Endothelial cell of hepatic sinusoid (primary cell): Measurements from ENCODE around the gene ZBTB6.

Source experiments
- in situ Hi-C: cut with HindIII; loops from 2 replicates; pipeline ENCODE4 v1.10.0; 2017; ENCODE audit warnings: low sequenced_read_pairs

ZBTB6 gene, protein sequence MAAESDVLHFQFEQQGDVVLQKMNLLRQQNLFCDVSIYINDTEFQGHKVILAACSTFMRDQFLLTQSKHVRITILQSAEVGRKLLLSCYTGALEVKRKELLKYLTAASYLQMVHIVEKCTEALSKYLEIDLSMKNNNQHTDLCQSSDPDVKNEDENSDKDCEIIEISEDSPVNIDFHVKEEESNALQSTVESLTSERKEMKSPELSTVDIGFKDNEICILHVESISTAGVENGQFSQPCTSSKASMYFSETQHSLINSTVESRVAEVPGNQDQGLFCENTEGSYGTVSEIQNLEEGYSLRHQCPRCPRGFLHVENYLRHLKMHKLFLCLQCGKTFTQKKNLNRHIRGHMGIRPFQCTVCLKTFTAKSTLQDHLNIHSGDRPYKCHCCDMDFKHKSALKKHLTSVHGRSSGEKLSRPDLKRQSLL

DNA sequence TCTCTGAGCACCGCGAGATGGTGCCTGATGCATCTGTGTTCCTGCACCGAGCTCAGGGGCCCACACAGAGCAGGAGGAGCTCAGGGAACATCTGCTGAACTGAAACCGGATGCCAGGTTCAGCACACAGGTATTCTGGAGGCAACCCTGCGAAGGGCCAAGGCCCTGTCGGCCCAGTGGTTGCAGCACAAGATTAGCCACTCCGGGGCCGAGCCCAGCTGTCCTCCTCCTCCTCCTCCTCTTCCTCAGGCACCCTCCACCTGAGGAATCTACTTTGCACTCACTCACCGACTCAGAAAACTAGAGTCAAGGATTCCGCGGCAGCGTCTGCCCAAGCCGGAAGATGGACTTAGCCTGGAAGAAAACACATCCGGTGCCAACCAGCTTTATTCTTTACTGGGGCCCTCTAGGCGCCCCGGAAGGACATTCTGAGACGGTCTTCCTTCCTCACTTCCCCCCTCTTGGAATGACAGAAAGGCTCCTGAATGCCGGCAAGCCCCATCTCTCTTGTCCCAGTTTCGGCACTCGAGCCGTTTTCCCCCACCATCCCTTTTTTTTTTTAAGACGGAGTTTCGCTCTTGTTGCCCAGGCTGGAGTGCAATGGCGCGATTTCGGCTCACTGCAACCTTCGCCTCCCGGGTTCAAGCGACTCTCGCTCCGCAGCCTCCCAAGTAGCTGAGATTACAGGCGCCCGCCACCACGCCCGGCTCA is at the start of gene ZBTB6:
ZBTB6 (minus strand) TSS at position 360 of the 710 bp plus-strand sequence. CDS start 1,251 bp downstream, outside the sequence.
- in situ Hi-C loops, result no loop called here

DNA sequence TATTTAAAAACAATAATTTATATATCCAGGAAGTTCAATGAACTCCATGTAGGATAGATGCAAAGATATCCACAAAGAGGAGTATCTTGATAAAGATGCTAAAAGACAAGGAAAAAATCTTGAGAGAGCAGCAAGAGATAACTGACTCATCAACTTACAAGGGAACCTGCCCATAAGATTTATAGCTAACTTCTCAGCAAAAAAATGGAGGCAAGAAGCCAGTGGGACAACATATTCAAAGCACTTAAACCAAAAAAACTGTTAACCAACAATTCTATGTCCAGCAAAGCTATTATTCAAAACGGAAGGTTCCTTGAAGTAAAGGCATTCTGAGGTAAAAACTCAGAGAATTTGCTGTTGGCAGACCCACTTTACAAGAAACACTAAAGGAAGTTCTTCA is 48.0 kb upstream of the ZBTB6 start:
- in situ Hi-C loops, result no loop called here

DNA sequence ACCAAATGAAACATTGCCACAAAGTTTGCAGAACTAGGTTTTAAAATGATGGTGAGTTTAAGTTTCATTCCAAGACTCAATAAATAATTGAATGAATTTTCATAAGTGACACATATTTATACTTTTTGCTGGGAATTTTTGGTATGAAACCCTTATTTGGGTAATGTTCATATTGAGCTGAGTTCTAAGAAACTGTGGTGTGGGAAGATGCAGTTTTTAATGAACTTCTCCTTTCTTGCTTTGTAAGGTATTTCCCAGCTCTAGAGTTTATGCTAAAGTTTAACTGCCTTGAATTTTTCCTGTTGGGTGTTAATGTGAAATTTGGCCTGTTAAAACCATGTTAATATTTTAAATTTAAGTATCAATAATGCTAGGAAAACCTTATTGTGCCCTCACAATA is 42.8 kb upstream of the ZBTB6 start:
- in situ Hi-C loops, result no loop called here

DNA sequence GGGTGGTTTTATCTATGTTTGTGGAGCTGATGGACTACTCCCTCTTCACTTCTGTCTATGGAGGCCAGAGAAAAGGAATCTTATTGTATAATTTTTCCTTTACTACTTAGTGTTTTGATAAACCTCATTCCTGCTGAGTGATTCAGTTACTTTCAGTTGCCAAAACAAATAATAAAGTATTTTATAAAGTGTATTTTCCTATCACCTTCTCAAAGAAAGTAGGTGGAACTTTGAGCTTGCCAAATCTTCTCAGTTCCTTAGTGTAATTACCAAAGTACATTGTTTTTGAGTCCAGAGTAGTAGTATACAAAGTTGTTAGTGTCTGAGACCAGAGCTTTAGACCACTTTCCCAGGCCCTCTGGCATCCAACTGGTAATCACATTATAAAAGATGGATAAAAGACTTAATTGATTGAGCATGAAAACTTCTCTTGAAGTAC is 41.1 kb upstream of the ZBTB6 start:
- in situ Hi-C loops, result no loop called here

DNA sequence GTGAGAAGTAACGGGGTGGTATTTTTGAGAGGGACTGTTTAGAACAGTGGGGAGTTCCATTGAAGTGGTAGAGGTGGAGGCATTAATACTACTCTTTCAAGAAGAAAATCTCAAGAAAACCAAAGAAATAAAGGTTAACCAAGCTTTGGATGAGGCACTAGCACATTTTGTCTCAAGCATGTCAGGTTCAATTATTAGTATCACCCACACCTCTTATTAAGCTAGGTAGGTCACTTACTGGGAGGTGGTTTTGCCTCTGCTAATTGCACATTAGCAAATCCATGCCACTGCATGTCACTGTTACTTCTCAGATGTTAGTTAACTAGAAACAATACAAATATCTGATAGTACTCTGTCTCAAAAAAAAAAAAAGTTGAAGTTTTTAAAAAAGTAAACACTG is 37.9 kb upstream of the ZBTB6 start:
- in situ Hi-C loops, result no loop called here

DNA sequence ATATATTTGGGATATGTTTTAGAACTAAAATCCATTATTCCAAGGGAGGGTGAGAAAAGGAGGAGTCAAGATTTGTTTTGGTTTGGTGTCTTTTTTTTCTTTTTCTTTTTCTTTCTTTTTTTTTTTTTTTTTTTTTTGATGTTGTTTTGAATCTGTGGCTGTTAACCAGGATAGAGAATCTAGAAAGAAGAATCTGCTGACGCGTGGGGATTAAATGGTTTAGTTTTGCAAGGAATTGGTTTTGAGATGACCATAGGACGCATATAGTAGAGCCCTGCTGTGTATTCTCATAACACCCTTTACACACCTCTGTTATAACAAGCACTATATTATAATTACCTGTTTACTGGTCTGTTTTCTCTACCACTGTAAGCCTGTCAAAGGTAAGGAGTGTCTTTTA is 37.1 kb upstream of the ZBTB6 start:
- in situ Hi-C loops, result no loop called here

DNA sequence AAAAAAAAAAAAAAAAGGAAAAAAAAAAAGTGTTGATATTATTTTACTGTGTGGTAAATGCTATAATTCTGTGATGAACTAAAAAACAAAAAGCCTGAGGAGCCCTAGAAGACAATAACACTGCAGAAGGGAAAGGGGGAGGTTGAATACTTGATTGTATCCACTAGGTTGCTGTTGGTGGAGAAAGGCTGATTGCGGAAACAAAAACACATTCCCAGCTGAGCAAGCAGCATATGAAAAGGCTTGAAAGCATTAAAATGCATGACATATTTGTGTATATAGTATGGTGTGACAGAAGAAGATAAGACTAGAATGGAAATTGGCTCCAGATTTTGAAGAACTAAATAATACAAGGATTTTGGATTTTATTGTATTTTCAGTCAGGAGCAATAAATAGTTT is 36.6 kb upstream of the ZBTB6 start:
- in situ Hi-C loops, result no loop called here

DNA sequence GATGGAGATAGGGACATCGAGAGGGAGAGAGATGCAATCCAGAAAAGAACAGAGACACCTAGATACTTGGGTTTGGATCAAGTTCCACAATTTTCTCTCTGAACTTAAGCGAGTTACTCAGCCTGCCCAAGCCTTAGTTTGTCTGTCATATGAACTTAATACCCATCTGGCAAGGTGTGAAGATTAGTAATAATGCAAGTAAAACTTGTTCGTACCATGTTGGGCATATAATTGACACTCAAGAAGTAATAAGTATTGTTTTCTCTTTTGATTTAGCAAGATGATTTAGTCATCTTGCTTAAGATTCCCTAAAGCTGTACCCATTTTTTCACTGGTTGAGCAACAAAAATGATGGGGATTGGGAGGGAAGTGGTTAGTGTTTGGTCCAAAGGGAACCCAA is 35.2 kb upstream of the ZBTB6 start:
- in situ Hi-C loops, result no loop called here

DNA sequence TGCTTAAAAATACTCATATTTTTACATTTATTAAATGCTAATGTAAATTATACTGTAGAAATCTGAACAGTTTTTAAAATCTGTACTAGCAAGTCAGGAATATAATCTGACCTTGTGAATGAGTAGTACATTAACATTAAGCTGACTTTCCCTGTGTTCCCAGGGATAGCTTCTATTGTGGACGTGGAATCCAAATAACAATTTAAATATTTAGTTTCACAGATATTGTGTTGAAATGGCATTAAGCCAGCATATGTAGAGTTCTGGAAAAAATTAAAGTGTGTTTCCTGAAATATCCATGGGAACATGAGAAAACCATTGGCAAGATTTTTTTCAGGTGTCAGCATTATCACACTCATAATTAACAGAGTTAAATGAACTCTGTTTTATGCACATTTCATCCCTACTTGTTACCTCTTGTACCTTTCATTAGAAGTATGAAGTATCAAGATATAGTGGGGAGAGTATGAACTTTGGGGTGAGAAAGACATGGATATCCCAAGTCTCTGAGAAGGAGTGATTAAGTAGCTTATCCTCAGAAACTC is 33.4 kb upstream of the ZBTB6 start:
- in situ Hi-C loops, result no loop called here

DNA sequence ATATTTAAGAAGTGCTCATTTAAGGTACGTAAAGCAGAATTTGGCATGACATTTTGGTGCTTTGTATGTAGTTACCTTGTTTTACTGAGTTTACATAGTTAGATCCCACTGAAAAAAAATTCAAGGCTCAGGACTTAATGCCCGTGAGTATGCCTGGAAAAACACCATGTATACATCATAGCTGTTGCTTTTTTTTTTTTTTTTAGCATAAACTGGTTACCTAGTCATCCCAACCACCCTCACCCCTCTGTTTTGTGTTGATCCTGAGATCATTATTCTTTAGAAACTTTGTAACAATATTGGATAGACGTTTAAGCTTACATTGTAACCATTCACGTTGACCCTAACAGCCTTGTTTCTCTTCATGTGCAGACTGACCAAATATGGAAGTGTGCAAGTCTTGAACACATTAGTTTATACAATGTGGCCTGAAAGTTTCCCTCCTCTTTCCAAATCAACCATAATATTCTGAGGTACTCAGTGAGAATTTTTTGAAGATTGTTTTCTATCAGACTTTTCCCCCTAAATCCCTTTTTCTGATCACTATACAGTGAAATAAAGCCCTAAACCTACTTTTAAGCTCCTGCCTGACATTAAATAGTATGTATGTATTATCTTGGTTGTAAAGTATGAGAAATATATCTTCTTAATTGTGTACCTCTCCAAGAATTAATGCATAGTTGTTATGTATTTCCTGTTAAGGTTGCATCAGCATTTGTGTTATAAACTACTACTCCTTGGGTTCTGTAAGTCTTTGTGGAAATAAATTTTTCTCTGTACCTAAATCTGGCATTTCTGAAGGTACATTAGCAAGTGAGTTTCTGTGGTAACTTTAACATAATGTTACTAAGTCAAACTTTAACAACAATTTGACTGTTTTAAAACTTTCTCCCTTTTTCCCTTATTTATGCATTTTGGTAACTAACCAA is 32.1 kb upstream of the ZBTB6 start:
- in situ Hi-C loops, result no loop called here

DNA sequence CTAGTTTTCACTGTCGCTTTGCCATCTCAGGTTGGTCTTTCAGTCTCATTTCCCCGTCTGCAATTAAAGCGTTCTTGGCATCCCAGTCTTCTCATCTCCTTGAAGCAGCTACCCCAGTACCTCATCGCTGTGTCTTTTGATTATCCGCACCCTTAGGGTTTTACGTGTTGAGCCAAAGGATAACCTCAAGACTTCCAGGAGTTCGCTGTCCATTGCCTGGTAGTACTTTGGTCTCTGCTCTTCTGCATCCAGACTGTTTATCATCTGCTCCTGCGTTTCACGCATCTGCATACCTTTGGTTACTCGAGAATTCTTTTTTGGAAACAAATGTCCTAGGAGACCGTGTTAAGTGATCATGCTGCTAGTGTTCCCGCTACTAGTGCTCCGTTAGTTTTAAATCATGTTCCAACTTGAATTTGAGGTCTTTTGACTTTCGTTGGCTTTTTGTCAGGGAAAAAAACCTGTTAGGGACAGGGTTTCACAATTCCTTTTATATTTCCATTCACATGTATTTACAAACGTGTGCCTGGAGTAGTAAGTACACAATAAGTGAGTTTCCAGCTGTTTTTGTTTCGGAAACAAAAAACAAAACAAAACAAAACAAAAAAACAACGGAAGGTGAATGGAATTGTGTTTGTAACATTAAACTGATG is 28.6 kb upstream of the ZBTB6 start:
- in situ Hi-C loops, result no loop called here

DNA sequence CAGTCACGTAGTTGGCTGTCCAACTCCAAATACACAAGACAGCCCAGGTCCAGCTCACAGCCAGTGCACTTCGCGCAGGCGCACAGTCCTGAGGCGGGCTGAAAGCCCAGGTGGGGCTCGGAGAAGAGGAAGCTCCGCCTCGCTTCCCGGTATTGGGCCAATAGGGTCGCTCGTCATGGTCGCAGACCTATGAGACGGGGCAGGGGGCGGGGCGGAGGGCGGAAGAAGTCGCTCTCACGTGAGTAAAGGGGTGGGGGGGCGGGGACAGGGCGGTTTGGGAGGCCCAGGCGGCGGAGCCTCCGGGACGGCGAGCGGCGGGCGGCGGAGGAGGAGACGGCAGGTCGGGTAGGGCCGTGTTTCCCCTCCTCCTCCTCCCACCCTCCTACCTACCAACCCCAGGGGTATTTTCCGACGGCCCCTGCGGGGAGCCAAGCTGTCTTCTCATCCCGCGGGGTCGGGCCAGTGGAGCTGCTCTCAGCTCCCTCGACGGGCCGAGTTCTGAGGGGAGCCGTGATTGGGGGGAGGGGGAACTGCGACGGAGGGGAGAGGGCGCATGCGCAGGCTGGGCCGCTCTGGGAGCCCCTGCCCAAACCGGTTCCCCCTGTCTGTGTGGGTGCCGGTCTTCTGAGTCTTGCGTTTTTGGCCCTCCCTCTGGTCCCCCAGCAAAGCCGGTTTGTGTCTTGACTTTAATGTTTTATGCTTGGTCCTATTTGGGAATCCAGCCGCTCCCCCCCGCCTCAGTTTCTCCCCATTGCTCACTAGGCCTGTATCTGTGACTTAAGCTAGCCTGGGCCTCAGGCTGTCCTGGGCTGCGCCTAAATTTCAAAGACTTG is 27.8 kb upstream of the ZBTB6 start, which contains the start of gene RABGAP1:
RABGAP1 (plus strand) TSS at position 272 of the 833 bp plus-strand sequence. CDS start 16,040 bp downstream, outside the sequence.
- in situ Hi-C loops, result no loop called here

DNA sequence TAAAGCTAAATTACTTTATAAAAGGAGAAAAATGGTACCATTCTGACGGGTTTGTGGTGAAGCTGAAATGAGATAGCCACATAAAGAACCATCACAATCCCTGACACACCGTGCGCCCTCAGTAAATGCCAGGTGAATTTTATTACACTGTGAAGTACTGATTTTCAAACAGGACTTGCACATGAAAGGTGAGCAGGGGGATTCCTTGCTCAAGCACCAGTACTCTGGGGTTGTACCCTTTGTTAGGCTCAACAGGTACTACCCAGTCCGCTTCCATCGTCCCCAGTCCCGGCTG is 27.3 kb upstream of the ZBTB6 start:
- in situ Hi-C loops, result no loop called here

DNA sequence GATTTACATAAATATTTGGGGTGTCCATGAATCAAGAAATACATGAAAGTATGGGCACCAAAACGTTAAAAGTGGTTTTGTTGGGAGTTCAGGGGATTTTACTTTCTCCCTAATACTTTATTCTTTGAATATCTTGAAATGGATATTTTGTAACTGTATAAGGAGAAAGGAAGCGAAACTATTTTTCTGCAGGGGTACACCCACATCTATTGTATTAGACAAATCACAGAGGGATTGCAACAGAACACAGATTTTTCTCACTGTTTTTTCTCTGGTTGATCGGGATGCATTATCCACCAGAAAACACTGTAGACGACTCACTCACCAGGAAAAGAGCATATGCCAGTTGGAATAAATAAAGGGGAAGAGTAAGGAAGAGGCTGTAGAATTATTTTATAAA is 26.5 kb upstream of the ZBTB6 start:
- in situ Hi-C loops, result no loop called here

DNA sequence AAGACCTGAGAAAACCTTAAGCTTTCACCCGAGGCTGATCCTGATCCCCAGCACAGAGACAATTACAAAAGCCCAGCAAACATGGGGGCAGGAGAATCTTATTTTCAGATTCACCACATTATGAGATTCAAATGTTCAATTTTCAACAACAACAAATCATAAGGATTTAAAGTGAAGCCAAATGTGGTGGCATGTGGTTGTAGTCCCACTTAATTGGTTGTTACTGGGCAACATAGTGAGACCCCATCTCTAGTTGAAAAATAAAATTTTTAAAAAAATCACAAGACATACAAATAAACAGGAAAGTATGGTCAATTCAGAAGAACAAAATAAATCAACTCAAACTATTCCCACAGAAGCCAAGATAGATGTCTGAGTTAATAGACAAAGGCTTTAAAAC is 23.8 kb upstream of the ZBTB6 start:
- in situ Hi-C loops, result no loop called here

DNA sequence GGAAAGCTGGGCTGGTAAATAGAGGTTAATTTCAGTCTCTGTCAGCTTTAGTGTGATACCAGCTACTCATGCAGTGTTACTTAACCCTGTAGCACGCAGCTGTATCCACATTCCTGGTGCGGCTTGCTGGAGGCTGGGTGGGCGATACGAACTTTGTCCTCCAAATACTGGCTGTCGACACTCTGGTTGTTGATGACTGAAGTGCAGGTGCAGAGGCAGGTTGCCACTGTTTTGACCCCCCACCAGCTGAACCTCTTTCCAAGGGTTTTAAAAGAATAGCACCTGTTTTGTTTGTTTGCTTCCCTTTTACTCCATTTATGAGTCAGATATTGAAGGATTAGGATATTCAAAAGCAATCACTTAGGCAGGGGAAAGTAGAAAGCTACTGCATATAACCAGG is 23.3 kb upstream of the ZBTB6 start:
- in situ Hi-C loops, result no loop called here

DNA sequence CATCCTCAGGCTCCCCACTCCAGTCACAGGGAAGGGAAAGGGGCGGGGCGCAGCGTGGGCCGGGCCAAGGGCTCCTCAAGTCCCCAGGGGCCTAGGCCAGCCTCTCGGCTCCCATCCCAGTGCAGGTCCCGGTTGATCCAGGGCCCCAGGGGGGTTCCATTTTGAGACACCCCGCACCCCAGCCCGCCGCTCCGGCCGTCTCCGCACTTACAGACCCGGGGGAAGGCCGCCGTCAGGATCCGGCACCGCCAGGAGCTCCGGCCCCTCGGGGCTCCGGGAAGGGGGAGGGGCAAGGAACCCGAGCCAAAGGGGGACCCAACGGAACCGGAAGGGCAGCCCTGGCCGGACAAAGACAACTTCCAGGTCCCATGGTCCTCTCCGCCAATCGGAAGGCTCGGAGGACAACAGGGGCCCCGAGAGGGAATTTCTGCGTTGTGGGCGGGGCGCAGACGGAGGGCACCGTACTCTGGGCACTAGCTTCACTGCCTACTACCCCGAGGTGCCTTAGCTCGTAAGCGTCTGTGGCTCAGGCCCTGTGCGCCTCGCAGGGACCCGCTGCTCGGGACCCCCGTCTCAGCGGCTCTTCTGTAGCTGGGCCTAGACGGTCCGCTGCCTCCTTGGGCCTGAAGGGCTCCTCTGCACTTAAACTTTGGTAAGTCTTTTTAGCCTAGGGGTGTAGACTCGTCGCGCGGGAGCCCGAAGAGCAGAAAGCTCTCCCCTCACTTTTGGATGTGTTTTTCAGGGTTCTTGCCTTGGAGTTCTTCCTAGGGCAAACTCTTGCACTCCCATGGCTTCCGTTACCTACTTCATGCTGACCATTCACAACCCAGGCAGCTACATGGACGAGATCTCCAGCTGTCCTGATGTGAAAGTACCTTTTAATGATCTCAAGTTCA is 18.4 kb upstream of the ZBTB6 start, which contains the start of gene ZBTB26:
ZBTB26 (minus strand) TSS at position 287 of the 896 bp plus-strand sequence. CDS start 11,578 bp downstream, outside the sequence.
- in situ Hi-C loops, result no loop called here

DNA sequence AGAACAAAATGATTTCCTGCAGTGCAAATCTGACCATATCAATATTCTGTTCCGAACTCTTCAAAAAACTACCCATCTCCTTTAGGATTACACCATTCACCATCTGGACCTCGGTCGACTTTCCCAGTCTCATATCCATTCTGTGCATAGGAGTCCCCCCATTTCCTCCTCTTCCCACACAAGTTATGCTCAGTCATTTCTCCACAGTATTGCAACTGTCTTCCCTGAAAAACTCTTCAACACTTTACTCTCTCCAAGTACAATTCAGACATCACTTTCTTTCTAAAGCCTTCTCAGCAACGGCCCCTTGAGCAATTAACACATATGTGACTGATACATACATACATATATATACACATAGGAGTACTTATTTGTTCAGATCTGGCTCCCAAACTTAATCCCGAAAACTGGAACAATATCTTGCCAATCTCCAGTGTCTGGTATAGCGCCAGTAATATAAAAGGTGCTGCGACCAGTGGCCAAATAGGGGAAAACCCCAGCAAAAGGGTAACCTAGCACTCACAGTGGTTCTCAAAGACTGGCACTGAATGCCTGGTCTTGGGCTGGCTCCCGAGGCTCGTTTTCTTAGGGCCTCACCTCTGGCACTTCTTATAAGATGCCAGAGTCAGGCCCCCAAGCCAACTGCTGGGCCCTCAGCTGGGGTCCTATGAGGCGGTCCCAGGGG is 17.6 kb upstream of the ZBTB6 start:
- in situ Hi-C loops, result no loop called here
